ENCODE measurements around the gene RAPGEF5. TPM values are rescaled to one million over a fixed set of nuclear protein-coding genes. Genes with fewer than 3 reads are reported as not detected.

Gene RAPGEF5
- polyA plus RNA-seq, 2 donors: 6.6 to 6.7 TPM

Other genes with a start within 250 kb of the RAPGEF5 start
- under 1 TPM; 0.18 to 0.63 TPM for gene STEAP1B, start 143.0 kb upstream of the RAPGEF5 start, polyA plus RNA-seq